Left ventricle myocardium inferior (tissue), 1 donor: ENCODE measurements around the gene HES5. TPM values are rescaled to one million over a fixed set of nuclear protein-coding genes. Genes with fewer than 3 reads are reported as not detected.

Experiments used
- DNase-seq: peaks from one replicate; pipeline ENCODE4 v3.0.0-alpha.2; 2020
- H3K27ac ChIP-seq: fragments of 200-600 bp; replicated peaks from 2 replicates; pipeline ENCODE4 v1.8.0; 2021
- H3K27me3 ChIP-seq: fragments of 200-600 bp; 2 replicates; pipeline ENCODE4 v1.8.0; 2021; ENCODE audit warnings: low read depth
- H3K36me3 ChIP-seq: fragments of 200-600 bp; 2 replicates; pipeline ENCODE4 v1.8.0; 2021
- H3K4me1 ChIP-seq: fragments of 200-600 bp; 2 replicates; pipeline ENCODE4 v1.8.0; 2021
- H3K4me3 ChIP-seq: fragments of 200-600 bp; 2 replicates; pipeline ENCODE4 v1.8.0; 2021; ENCODE audit warnings: mild to moderate bottlenecking, moderate library complexity
- H3K9me3 ChIP-seq: fragments of 200-600 bp; replicated peaks from 2 replicates; pipeline ENCODE4 v1.8.0; 2021
- CTCF ChIP-seq: fragments of 200-600 bp; IDR thresholded peaks from 2 replicates; pipeline ENCODE4 v1.8.0; 2021; ENCODE audit warnings: antibody characterized with exemption, mild to moderate bottlenecking, borderline replicate concordance
- intact Hi-C: fragments of 100-400 bp; cut with micrococcal nuclease; formaldehyde crosslinking; loops from one replicate; pipeline ENCODE4 v1.11.0; 2022
- total RNA-seq: library from RNA; stranded (reverse); fragmentation: NEBNext Ultra II Directional; extraction: Animal tissue kit (Norgen Biotek cat#: 25700); gene quantifications from one replicate; pipeline ENCODE4 v1.2.1, GENCODE V29; 2021
- donor health status: DM: no; HTN: yes; CAD: no; lungs with severe emphysema.

HES5 gene
- total RNA-seq, 1 donor from 2014 or later, result 0.63 TPM

- Histone ChIP-seq H3K9me3 (no peaks in the 10 kb centered on the region), H3K27me3 (no peaks in the 10 kb centered on the region), H3K4me3 (no peak overlapping the region), H3K27ac (no peak overlapping the region), H3K36me3 (peaks cover 80% of the 10 kb centered on the region), H3K4me1 (peaks cover 18% of the 10 kb centered on the region)
- intact Hi-C loops, result no loop called here
- DNase-seq, result no peak
- TF ChIP-seq CTCF, result no peak
These were observed 11.5 kb downstream of the HES5 start for GRCh38 chr1:2518528-2518927.

DNA sequence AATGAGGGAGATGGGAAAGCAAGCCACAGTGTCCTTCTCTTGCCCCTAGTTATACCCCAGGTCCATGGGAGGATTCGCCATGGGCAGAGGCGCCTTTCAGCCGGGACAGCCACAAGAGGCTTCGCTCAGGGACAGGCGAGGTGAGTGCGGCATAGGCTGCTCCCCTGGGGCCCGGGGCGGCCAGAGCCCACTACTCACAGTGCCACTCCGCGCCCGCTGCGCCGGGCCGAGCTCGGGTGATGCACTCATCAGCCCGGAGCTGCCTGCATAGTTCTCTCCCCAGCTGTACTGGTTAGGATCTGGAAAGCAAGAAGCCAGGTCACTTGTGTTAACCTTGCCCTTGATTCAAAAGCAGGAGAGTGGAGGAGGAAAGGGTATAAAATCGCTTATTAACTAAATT, 12.1 kb downstream of the HES5 start:
- intact Hi-C loops, result no loop called here
- Histone ChIP-seq H3K36me3 (peaks cover 86% of the 10 kb centered on the region), H3K9me3 (no peaks in the 10 kb centered on the region), H3K27ac (no peak overlapping the region), H3K27me3 (no peaks in the 10 kb centered on the region), H3K4me3 (no peak overlapping the region), H3K4me1 (peaks cover 12% of the 10 kb centered on the region)
- DNase-seq, result no peak
- TF ChIP-seq CTCF, result no peak

DNA sequence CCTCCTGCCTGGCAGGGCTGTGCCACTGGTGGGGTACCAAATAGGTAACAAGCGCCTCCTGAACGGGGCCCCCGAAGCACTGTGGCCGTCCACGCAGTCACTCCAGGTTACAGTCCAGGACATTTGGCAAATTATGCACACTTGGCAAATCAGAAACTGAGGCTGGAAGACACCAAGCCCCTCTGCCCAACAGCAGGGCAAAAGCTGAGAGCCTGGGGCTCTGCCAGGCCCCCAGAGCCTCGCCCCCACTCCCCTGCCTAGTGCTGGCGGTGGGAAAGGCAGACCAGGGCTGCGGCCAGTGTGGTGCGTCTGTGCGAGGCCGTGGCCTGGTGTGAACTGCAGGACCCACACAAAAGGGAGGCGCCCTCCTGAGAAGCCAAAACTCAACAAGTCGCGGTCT, 13.1 kb downstream of the HES5 start:
- DNase-seq, result no peak
- no peak overlapping the region for H3K27ac ChIP-seq
- no peaks in the 10 kb centered on the region for H3K9me3 ChIP-seq
- peaks cover 96% of the 10 kb centered on the region for H3K36me3 ChIP-seq
- peaks cover 11% of the 10 kb centered on the region for H3K4me1 ChIP-seq
- no peaks in the 10 kb centered on the region for H3K27me3 ChIP-seq
- intact Hi-C loops, result no loop called here
- TF ChIP-seq CTCF, result no peak
- H3K4me3 ChIP-seq, result no peak overlapping the region

GRCh38 chr1:2516124-2516523, 13.9 kb downstream of the HES5 start:
- no peaks in the 10 kb centered on the region for H3K9me3 ChIP-seq
- no peak overlapping the region for H3K4me3 ChIP-seq
- intact Hi-C loops, result no loop called here
- peaks cover 98% of the 10 kb centered on the region for H3K36me3 ChIP-seq
- H3K27me3 ChIP-seq, result no peaks in the 10 kb centered on the region
- no peak overlapping the region for H3K27ac ChIP-seq
- no peak for TF ChIP-seq CTCF
- no peak for DNase-seq
- H3K4me1 ChIP-seq, result peaks cover 5% of the 10 kb centered on the region

GRCh38 chr1:2515763-2516080, 14.3 kb downstream of the HES5 start:
- H3K9me3 ChIP-seq, result no peaks in the 10 kb centered on the region
- peaks cover 98% of the 10 kb centered on the region for H3K36me3 ChIP-seq
- peaks cover 1% of the 10 kb centered on the region for H3K4me1 ChIP-seq
- intact Hi-C loops, result no loop called here
- no peak overlapping the region for H3K27ac ChIP-seq
- no peak for TF ChIP-seq CTCF
- no peak overlapping the region for H3K4me3 ChIP-seq
- H3K27me3 ChIP-seq, result no peaks in the 10 kb centered on the region
- DNase-seq, result no peak
